Measurements from ENCODE around the gene HTR7.
"Not testable (repeated sequence)": the region's sequence is repeated elsewhere in the genome, so short reads cannot be mapped to it uniquely, and the experiment has no call there.

Gene HTR7

DNA sequence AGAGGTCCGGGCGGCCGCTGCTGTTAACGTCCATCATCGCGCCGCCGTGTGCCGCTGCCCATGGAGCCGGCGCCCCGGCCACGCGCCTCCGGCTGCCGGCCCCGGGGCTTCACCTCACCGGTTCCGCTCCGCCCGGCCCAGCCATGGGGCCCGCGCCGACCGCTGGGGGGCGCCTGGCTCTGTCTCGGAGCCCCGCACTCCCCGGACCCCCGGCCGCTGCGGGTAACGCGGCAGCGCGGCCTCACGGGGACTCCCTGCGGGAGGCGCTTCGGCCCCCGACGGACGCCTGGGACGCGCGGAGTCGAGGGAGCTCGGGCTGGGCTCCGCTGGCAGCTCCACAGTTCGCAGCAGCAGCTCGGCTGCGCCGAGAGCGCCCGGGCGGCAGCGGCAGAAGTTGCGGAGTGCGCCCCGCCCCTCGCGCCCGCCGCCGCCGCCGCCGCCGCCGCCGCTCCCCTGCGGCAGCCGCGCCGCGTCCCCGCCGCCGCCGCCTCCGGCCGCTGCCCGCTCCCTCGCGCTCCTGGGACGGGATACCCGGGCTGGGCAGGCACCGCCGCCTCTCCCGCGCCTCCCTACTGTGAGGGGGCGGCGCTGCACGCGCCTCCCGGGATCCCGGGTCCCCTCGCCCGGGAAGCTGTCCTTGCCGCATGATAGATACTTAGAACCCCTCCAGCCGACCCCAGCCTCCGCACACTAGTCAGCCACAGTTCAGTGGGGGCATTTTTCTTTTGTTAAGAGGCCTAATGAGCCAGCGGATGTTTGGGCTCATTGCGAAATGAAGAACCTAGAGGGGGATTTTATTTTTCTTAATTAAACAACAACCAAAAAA is at the start of gene HTR7:
Gene HTR7, minus strand, starts transcription at position 405 of the 826 bp plus-strand sequence. Its CDS starts 368 bp downstream, at position 37.
- peak; percentile 71 for DNase-seq (ENCODE audit: low spot score)

DNA sequence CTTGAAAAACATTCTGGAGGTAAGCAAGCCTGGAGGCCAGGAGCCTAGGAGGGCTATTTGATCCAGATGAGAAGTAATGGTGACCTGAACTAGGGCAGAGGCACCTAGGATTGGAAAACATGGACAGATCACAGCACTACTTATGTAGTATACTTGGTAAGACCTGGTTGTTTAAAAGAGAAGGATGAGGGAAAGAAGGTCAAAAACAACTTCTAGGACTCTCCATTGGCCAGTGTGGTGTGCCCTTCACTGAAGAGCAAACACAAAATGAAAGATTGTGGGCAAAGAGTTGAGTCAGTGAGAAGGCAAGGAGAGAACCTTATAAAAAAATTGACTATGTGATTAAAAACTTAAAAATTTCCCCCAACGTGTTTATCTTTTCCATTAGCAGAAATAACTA is 48.8 kb upstream of the HTR7 start:
- no peak for DNase-seq (ENCODE audit: low spot score)

DNA sequence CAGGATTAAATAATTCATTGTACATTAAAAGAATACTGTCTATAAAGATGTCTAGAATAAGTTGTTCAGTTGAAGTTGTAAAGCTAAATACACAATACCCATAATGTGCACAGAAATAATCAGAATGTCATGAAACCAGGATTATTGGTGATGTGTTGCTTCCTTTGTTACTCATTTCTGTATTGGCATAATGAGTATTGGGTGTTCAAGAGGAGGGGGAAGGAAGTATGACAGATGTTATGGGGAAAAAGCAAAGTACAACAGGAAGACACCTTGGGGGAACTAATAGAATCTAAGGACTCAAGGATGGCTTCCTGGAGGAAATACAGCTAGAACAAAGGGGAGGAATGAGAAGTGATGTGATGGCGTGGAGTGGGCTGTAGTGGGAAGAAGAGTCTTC is 48.1 kb upstream of the HTR7 start:
- DNase-seq (ENCODE audit: low spot score) = no peak

DNA sequence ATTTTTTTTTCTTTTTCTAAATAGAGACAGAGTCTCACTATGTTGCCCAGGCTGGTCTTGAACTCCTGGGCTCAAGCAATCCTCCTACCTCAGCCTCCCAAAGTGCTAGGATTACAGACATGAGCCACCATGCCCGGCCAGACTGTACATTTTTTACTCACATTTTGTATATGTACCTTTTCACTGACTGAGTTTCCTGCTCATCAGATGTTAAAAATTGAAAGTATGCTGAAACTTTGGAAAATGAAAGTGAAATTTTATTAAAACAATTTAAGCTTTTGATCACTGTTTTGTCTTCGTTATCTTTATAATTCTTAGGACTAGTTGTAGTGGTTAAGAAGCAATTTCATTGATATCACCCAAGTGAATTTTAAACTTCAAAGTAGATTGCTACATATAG is 39.1 kb upstream of the HTR7 start:
- DNase-seq (ENCODE audit: low spot score) = not testable (repeated sequence)

DNA sequence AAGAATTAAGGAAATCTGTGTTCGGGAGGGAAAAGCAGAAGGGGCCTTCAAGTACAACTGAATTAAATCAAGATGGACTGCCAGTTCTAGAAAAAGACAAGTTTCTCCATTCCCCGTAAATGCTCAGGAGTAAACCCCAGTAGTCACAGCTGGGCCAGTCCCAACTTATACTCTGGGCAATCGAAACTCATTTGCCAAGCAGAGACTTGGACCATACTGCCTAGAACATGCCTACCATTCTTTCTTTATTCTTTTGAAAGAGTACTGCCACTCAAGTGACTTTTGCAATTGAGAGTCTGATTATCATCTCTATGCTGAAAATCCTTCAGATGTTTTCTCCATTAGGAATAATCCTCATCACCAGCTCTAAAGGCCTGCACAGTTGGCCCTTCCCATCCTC is 35.4 kb upstream of the HTR7 start:
- no peak for DNase-seq (ENCODE audit: low spot score)

DNA sequence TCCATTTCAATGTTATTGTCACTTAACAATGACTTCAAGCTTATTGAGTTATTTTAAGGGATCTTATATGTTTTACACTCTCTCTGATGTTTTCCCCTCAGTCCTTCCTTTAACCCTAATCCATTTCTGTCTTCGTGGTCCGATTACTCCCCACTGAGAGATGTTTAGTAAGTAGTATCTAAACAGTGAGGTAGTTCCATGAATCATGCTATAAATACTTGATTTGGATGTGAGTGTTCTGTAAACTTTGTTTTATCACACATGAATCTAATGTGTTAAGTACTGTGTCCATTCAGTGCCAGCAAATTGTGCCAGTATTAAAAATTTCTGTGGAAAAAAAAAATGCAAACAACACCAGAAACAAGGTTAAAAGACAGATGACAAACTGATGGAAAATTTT is 32.5 kb upstream of the HTR7 start:
- no peak for DNase-seq (ENCODE audit: low spot score)

DNA sequence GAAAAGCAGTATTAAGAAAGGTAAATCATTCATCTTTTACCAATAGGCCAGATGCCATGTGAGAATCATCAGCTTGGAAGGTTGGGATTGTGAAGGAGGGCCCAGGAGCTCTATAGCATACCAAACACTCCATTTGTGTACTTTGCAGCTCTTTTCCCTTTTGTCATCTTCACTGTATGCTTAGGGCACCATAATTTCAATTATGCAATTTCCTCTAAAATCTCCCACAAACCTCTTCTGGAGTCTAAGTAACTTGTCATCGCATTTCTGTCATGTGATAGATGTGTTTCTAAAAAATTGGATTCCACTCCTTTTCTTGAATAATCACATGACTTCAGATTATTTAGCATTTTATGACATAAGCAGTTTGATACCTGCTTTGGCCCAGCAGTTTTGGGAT is 31.8 kb upstream of the HTR7 start:
- DNase-seq (ENCODE audit: low spot score) = no peak

DNA sequence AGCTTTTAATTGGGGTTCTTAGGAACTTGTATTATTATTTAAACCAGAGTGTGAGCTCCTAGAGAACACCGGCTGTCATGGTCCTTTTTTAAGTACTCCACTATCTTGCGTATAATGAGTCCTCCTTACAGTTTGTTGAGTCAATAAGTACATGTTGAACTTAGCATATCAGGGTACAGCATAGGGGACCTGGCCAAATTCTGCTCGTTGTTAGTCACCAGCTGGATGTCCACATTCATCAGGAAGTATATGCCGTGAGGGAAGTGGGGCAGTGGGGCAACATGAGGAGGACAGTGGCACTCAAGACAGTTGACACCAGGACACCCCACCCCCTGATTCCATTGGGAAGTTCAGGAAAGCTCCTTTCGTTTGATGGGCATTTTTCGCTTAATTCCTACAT is 30.5 kb upstream of the HTR7 start:
- DNase-seq (ENCODE audit: low spot score) = no peak

DNA sequence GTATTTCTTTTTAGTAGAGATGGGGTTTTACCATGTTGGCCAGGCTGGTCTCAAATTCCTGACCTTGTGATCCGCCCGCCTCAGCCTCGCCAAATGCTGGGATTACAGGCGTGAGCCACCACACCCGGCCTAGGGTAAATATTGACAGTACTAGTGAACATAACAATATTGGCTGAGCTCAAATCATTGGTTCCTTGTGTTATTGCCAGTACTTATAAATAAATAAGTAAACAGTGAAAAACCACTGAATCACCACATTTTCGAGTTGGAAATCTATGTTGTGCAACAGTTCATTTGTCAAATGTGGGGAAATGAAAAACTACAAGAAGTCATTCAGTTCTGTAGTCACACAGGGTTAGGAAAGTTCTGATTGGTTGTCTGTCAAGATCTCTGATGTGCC is 29.7 kb upstream of the HTR7 start:
- no peak for DNase-seq (ENCODE audit: low spot score)

DNA sequence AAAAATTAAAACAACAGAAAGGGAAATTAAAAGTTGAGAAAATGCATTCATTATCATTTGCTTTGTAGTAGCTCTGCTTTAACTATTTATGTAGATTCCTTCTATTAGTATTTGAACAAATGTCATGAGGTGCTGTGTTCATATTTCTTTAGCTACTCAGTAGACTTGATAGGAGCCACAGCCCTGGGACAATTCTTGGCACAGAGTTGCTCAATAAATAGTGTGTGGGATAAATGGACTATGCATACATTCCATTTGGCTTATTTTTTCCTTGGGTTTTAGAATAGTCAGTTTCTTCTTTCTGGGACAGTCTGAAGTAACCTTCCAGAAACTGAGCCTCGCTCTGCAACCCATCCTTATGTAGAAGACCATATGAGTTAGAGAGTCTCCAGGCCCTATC is 27.3 kb upstream of the HTR7 start:
- no peak for DNase-seq (ENCODE audit: low spot score)

DNA sequence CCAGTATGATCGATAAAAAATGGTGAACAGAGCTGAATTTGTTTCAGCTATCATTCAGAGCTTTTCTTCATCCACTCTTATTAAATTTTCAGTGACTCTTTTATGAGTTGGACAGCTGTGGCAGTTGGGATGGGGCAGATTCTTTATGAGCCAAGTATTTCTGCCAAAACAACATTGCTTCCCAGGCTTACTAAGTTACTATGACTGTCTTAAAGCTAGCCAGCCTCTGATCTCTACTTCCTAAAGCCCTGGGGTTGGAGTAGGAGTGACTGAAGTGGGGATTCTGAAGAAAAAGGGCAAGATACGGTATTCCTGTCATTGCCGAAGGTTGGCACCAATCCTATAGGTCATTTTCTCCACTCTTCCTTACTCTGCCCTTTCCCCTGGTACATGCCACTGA is 26.6 kb upstream of the HTR7 start:
- DNase-seq (ENCODE audit: low spot score) = no peak

DNA sequence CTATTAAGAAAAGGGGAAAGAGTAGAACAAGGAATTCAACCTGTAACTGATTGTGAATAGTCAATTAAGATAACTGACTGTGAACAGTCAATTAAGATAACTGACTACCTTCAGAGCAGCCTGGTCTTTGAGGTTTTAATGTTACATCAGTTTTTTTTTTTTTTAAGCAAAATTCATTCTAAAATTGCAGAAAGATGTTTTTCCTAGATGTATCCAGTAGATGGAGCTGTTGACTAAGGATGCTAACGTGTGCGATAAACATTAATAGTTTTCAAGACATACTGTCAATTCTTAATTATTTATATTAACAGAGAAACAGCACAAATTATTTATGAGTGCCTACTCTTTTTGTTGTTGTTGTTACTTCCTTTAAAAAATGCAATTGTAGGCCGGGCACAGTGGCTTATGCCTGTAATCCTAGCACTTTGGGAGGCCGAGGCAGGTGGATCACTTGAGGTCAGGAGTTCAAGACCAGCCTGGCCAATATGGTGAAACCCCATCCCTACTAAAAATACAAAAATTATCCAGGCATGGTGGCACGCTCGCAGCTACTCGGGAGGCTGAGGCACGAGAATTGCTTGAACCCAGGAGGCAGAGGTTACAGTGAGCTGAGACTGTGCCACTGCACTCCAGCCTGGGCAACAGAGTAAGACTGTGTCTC is 22.4 kb upstream of the HTR7 start:
- DNase-seq (ENCODE audit: low spot score) = not testable (repeated sequence)

DNA sequence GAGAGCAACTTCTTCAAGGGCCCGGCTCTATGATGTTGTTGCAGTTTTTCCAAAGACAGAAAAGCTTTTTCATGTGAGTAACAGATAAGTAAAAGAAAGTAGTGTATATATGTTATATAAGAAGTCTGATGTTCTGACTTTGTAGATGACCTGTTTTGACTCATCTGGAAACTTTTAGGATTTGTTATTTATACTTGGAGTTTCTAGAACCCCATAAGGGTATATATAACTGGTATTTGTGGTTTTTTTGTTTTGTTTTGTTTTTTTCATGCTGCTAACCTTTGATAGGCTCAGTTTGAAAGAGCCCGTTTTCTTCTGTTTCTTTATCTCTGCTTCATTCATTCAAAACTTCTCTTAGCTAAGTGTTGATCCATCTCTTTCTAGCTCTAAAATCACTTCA is 21.2 kb upstream of the HTR7 start:
- no peak for DNase-seq (ENCODE audit: low spot score)

DNA sequence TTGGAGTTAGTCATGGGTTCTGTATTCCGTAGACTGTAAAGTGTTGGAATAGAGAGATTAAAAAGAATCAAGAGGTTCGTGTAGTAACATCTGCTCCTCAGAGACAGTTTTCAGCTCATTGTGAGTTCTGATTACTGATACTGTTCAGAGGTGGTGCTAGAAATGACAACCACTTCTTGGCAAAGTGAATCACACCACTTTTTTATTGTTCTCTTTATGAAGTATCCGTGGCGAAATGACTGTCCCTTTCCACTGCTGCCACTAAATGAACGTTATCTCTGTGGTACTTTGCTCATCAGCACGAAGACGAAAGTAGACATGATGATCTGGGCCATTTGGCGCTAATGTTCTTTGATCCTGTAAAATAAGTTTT is 14.8 kb upstream of the HTR7 start:
- DNase-seq (ENCODE audit: low spot score) = no peak

DNA sequence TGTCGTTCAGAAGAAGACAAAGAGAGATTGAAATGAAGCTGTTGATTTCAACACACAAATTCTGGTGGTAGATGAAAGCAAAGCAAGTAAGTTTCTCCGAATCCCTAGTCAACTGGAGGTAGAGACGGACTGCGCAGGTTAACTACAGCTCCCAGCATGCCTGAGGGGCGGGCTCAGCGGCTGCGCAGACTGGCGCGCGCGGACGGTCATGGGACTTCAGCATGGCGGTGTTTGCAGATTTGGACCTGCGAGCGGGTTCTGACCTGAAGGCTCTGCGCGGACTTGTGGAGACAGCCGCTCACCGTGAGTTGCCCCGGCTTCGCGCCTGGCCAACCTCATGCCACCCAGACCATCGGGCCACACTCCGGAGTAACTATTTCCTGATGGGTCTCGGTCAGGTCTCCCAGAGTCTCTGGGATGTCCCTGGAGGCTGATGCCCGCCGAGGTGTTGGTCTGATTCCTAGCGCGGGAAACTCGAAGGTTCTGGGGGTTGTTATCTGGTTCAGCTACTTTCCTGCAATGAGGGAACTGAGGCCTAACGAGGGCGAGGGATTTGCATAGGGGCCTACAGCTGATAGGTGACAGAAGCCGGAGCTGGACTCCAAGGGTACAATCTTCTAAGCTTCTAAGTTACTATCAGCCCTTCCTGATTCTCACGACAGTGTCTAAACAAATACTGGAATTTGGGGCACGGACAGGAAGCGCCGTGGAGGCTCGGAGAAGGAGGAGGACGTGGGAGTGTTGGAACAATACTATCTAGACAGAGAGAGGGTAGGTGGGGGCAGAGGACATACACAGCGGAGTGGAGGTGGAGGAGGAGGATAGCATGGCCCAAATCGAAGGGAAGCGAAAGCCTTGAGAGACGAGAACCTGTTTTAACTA is 14.2 kb upstream of the HTR7 start, which contains the start of gene RPP30:
Gene RPP30, plus strand, starts transcription at position 209 of the 882 bp plus-strand sequence. Its CDS starts 13 bp downstream, at position 222.
- peak; percentile 62 for DNase-seq (ENCODE audit: low spot score)

DNA sequence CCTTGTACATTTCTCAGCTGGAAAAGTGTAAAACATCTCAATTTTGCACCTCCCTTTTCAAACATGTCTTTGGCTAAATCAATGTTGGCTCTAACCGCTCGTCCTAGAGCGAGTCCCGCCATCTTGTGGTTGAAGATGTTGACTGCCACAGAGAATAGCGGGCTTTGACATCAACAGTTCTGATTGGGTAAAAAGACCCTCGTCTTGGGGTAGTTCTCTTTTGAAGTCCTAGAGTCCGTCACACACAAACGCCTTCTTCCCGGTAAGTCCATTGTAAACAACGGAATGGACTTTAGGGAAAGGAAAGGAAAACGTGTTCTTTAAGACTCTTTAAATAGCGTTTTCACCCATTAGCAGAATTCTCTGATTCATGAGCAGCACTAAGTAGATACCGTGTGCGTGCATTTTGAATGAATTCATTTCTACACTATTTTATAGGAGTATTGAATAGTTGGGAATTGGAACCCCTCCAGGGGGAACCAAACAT is 13.5 kb upstream of the HTR7 start:
- peak; percentile 33 for DNase-seq (ENCODE audit: low spot score)

DNA sequence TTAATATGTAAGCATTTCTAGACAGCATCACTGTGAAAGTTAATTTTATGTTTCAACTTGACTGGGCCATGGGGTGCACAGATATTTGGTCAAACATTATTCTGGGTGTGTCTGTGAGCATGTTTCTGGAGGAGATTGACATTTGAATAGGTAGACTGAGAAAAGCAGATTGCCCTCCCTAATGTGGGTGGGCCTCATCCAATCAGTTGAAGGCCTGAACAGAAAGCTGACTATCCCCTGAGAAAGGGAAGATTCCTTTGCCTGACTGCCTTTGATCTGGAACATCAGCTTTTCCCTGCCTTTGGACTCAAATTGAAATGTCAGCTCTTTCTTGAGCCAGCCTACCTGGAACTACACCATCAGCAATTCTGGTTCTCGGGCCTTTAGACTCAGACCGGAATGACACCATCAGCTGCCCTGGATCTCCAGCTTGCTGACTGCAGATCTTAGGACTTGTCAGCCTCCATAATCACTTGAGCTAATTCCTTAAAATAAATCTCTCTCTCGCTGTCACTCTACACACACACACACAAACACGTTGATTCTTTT is 8.3 kb upstream of the HTR7 start:
- no peak for DNase-seq (ENCODE audit: low spot score)

DNA sequence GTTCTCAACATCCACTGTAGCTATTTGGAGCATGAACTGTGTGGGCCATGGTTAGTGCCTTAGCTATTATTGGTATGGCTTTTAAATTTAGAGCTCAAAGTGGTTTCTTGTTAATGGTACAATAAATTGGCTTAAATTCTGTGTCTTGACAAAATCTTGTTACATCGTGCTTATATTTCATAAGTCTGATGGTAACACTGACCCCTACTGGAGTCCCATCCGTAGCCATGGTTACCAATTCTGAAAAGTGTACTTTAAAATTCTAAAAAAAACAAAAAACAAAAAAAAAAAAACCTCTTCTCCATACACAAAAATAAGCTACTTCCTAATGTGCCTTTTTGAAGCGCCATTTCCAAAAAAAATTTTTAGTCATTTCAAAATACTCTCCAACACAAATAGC is 7.6 kb upstream of the HTR7 start:
- no peak for DNase-seq (ENCODE audit: low spot score)

DNA sequence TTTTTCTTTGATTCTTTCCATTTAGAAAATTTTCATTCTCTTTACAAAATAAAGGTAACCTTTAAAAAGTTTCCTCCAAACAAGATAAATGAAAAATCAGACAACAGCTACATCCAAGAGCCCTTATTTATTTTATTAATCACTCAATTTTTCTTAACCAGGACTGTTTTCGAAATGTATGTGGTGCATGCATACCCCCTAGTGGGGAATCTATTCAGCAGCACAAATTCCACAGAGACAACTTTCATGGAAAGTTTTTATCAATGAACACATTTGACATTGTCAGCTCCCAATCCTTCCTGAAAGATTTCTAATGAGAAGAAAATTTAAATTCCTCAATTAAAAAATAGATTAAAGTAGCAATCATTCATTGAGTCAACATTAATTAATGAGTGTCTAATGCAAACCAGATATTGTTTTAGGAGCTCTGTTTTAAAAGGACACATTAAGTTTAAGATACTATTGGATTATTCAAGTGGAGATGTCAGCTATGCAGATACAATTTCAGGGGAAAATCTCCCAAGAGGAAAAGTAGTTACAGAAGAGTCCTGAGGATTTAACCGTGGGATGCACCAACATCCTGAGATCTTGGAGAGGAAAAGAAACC is 5.2 kb upstream of the HTR7 start:
- peak; percentile 28 for DNase-seq (ENCODE audit: low spot score)

DNA sequence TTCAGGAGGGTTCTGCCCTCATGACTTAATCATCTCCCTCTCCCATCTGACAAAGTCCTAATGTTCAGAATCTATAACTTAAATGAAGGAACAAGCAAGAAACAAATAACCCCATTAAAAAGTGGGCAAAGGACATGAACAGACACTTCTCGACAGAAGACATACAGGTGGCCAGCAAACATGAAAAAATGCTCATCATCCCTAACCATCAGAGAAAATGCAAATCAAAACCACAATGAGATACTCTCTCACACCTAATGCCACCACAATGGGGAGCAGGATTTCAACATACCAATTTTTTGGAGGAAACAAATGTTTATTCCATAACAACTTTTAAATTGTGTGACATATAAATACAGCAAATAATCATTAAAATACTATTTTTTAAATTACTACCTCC is 3.0 kb upstream of the HTR7 start:
- no peak for DNase-seq (ENCODE audit: low spot score)

DNA sequence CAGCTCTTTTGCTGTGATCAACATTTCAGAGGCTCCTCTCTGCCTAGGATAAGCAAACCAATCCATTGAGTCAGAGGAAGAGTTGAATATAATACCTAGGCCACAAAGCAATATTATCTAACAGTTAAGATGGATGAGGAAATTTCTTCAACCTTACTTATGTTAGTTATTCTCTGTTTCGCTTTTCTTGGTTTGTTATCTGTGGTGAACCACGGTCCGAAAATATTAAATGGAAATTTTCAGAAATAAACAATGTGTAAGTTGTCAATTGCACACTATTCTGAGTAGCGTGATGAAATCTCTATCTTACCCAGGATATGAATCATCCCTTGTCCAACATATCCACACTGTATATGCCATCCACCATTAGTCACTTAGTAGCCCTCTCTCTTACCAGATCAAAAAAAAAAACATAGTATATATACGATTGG is 1.5 kb upstream of the HTR7 start:
- DNase-seq (ENCODE audit: low spot score) = no peak
